Amygdala (tissue), 56 donors: ENCODE data around the gene SLC24A1.

Experiments
- DNase-seq, 56 donors: peaks; one replicate each; lab custom pipeline; 2025; lab: John Stamatoyannopoulos, UW

The SLC24A1 gene

DNA sequence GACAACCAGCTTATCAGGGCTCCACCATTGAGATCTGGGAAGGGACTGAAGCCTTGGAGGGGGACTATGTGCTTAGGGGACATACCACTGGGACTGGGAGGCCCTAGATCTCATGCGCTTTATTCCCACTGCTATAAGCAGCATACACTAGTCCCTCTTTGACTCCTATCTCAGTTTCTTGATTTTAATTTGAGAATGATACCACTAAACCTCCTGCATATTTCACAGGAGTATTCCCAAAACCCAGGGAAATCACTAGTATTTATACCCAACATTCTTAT lies 29.2 kb downstream of the SLC24A1 start:
- no peak for DNase-seq

DNA sequence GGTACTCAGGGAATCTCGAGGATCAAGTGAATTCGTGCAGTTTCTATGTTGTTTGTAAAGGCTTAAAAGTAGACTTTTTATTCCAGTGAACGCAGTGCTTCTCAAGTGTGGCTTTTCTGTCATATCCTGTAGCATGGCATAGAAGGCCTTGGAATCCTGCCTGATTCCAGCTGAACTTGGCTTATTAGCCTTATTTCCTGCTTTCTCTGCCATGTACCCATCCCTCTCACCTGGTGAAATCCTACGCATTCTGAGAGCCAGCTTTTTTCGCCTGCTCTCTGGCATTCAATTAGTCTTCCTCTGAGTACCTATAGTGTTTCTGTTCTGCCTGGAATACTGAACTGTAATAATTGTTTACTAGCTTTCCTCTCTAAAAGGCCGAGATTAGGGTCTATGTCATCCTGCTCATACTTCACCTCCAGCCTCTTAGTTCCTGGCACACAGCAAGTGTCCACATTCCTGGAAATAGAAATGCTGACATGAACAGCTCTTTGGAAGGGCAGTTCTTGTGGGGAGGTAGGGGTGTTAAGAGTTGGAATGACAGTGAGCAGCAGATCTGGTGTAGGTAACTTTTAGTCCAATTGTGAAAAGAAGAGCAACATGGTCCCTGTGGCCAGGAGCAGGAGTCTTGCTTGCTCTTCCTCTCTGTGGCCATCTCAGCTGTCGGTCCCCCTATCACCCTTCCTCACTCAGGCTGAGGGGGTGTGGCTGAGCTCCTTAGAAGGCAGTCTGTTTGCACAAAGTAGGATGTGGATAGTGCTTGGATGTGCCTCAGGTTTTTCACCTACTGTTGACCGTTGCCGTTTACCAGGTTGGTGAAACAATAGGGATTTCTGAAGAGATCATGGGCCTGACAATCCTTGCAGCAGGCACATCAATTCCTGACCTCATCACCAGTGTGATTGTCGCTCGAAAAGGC lies 30.4 kb downstream of the SLC24A1 start:
- no peak for DNase-seq

DNA sequence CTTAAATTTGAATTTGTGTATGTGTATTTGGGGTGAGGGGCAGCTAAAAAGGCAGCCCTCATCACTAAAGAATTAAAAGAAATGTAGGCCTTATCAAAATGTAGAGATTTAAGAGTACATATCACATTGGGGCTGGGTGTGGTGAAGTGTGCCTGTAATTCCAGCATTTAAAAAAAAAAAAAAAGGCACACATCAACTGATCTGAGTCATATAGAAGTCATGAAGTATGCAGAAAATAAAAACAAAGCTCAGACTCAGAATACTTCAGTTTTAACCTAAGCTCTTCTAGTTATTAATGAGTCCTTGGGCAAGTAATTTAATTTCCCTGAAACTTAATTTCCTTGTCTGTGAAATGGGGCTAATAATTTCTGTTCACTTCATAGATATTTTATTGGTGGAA lies 31.6 kb downstream of the SLC24A1 start:
- DNase-seq: no peak

DNA sequence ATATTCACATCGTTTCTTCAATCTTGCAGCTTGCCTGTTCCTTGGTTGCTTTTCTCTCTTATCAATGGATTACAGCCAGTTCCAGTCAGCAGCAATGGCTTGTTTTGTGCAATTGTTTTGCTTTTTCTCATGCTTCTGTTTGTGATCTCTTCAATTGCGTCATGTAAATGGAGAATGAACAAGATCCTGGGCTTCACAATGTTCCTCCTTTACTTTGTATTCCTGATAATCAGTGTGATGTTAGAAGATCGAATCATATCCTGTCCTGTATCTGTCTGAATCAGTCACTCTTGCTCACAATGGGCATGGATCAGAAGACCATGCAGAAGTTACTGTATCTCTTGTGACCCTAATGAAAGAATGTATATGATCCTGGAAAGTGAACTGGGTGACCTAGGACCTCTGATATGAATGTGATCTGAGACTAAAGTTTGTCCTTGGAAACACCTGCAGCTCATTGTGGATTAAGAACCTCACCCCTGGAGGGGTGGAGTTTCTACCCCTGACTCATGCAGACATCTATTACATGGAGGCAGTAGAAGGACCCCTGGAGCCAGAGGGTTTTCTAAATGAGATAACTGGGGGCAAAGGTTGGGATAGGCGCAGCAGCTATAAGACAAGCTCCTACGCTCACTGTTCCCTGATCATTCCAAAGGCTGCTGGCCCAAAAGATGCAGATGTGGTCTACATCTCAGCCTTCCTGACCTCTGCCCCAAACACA lies 32.2 kb downstream of the SLC24A1 start:
- no peak for DNase-seq

DNA sequence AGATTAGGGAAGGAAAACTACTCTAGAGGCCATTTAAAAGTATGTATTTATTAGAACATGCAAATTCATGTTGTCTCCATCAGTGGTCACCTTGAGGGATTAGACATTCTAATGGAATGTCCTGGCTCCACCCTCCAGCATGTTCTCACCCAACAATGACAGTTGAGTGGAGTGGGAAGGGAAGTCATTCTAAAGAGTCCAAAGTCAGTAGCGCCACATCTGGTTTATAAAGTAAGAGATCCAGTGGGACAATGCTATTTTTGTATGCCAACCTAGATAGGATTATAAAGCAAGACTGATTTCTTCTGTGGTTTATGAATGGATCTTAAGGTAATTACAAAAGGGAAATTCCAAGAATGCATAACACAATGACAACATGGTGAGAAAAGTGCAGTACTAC lies 33.3 kb downstream of the SLC24A1 start:
- DNase-seq: no peak

DNA sequence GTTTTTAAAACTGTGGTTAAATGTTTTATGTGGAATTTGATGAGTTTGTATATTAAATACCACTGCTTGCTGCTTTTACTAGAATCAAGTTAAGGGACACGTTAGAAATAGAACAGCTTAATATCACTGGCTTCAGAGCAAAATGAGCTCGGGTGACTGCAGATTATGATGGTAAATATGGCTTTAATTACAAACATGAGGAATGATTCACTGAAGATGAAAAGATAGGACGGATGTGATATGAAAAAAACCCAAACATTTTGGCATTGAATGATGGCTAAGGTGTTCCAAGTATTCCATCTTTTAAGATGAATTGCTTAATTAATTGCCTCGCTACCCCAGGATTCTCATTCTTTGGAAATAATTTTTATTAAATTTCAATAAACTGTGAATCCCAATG lies 33.7 kb downstream of the SLC24A1 start:
- no peak for DNase-seq

DNA sequence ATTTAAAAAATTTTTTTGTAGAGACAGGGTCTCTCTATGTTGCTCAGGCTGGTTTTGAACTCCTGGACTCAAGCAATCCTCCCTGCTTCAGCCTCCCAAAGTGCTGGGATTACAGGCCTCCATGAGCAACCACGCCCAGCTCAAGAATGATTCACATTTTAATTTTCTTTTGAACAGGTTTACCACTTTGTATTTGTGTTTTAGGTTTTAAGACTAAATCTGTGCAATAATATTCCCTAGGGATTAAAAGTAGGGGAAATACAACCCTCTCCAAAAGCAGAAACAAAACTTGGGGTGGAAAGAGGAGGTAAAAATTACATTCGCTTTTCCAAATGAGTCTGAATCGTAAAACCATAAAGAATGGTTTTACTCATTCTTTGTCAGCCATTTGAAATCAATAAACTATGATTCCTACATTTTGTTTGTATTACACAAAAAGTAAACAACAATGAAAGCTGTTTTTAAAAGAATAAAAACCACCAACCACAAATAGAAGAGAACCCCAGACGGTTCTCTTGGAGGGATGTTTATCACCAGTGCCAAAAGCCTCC lies 37.8 kb downstream of the SLC24A1 start:
- DNase-seq: no peak

DNA sequence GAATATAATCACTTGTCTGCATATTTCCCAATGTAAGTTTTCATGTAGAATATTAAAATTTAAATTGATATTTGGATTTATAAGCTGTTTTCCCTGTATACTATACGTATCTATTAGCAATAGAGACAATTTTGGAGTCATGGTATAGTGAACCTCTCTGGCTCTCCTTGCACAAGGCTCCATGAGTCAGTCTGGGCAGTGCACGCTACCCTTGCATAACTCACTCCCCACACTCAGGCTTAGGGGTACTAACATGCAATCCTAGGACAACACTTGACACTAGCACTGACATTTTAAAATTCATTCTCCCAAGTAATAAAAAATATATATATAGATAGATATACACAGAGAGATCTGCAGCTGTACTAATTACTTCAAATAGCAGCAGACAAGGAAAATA lies 39.2 kb downstream of the SLC24A1 start:
- no peak for DNase-seq

DNA sequence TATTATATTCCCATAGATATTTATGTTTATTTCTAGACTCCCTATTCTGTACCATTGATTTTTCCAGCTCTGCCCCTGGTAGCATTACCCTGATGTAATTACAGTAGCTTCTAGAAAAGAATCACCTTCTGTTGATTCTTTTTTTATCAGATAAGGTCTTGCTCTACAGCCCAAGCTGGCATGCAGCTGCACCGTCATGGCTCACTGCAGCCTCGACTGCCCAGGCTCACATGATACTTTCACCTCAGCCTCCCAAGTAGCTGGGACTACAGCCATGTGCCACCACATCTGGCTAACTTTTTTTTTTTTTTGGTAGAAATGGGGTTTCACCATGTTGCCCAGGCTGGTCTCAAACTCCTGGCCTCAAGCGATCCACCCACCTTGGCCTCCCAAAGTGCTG lies 41.8 kb downstream of the SLC24A1 start:
- DNase-seq: no peak

DNA sequence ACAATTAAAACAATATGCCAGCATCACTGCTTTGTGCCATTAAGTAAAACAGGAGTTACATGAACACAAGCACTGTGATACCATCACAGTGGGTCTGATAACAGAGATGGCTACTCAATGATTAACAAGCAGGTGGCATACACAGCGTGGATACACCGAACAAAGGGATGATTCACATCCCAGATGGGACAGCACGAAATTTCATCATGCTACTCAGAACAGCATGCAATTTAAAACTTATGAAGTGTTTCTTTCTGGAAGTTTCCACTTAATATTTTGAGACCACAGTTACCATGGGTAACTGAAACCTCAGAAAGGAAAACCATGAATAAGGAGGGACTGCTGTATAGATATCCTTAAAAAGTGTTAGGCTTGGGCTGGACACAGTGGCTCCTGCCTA lies 44.5 kb downstream of the SLC24A1 start:
- peak in 8 of 56 donors; percentile 8 to 41 (median 15) for DNase-seq

DNA sequence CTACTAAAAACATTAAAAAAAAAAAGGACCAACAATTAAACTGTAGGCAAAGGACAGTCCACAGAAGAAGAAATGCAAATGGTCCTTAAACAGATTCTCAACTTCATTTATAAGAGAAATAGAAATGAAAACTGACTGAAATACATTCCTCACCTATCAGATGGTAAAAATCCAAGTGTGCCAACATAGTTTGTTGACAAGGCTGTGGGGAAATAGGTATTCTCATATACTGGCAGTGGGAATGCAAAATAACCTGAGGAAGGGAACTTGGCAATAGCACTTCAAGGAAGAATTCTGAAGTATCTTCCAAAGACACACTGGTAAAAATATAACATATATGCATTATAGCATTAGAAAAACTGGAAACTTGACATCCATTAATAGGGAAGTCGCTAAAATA lies 53.8 kb downstream of the SLC24A1 start:
- no peak for DNase-seq

DNA sequence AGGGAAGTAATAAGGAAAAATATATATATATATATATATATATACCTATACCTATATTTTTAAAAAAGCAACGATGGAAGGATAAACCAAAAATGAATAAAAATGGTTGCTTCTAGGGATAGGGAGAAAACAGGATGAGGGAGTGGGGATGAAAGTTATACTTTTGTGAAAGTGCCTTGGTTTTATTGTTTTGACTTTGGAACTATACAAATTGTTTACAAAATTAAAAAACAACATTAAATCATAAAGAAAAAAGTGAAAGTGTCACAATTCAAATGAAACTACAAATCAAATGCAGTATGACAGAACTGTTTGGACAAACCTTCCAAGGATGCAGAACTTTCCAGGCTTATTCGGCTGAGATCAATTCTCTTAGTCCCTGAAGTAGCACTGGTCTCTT lies 54.4 kb downstream of the SLC24A1 start:
- no peak for DNase-seq

DNA sequence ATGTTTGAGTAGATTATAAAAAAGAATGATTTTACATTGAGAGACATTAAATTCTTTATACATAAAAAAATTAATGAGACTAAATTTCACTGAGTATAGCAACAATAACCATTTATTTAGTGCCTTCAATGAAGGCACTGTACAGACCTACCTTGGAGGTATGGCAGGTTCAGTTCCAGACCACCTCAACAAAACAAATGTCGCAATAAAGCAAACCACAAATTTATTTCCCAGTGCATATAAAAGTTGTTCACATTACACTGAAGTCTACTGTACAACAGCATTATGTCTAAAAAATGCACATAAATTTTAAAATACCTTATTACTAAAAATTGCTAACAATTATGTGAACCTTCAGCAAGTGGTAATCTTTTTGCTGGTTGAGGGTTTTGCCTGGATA lies 58.8 kb downstream of the SLC24A1 start:
- DNase-seq: no peak

DNA sequence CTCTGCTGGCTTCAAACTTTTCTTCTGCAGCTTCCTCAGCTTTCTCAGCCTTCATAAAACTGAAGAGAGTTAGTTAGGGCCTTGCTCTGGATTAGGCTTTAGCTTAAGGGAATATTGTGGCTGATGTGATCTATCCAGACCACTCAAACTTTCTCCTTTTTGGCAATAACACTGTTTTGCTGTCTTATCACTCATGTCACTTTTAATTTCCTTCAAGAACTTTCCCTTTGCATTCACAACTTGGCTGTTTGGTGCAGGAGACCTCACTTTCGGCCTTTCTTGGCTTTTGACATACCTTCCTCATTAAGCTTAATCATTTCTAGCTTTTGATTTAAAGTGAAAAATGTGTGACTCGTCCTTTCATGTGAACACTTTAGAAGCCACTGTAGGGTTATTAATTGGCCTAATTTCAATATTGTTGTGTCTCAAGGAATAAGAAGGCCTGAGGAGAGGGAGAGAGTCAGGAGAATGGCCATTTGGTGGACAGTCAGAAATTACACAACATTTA lies 60.7 kb downstream of the SLC24A1 start:
- no peak for DNase-seq

DNA sequence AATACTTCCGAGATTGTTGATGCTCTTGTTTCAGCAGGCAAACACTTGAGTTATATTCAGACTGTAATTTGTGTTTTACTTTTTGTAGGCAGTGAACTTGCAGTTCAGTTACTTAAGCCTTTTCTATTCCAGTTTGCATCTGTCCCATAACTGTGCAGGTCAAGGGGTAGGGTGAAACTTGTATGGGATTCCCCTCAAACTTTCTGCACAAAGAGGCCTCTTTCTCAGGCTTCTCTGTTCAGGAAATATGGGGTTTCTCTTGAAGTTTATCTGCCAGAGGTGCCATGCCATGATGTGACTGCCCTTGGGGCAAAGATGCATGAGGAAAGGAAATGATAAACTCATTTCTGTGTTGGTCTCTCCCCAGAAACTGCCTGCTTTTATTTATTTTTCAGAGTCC lies 66.7 kb downstream of the SLC24A1 start:
- no peak for DNase-seq

DNA sequence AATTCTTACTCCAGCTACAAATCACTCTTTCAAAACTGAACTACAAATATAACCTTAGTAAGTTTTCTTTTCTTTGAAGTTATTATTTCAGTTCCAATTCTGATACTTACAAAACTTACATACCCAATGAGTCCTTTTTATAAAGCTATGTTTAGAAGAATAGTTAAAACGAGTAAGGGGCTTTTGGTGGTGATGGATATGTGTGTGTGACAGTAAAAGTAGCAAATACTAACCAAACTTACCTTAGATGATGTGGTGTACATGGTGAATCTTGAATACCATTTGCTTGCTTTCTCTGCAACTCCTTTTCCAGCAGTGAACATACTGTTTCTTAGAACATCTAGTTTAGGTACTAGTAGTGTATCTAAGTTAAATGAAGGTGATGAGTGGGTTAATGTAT lies 68.4 kb downstream of the SLC24A1 start:
- DNase-seq: no peak

DNA sequence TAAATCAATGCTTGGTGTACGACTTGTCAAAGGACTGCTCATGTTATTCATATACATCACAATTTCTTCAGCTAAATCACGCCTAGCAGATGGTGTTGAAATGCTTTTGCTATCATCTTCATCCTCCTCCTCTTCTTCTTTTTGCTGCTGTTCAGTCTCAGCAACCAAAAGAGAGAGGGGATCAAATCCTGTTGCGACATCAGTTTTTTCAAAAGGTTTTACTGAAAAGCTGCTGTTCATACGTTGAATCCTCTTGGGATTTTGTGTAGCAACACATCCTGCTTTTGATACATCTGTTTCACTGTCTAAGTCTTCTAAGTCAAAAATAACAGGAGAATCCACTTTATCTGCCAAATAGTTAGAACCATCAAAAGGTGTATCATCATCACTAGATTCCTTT lies 69.0 kb downstream of the SLC24A1 start:
- DNase-seq: no peak

DNA sequence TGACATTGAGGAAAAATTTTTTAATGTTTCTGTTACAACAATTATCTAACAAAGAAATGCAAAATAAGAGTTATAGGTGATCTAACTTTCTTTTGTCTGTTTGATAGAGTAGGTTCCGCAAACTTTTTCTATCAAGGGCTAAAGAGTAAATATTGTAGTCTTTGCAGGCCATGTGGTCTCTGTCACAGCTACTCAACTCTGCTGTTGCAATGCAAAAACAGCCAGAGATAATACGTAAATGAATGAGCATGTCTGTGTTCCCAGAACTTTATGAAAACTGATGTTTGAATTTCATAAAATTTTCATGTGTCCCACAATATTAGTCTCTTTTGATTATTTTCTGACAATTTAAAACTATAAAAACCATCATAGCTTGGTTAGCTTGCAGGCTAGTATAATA lies 73.3 kb downstream of the SLC24A1 start:
- no peak for DNase-seq
